HG03571 (cell line): ENCODE data around the gene RAB9A.
"Not testable (repeated sequence)": the region's sequence is repeated elsewhere in the genome, so short reads cannot be mapped to it uniquely, and the experiment has no call there.

Source experiments
- ATAC-seq: cut with Tn5 transposase; IDR thresholded peaks from one replicate; pipeline ENCODE4 v1.9.1; 2021; ENCODE audit not compliant: unreplicated experiment

RAB9A gene

DNA sequence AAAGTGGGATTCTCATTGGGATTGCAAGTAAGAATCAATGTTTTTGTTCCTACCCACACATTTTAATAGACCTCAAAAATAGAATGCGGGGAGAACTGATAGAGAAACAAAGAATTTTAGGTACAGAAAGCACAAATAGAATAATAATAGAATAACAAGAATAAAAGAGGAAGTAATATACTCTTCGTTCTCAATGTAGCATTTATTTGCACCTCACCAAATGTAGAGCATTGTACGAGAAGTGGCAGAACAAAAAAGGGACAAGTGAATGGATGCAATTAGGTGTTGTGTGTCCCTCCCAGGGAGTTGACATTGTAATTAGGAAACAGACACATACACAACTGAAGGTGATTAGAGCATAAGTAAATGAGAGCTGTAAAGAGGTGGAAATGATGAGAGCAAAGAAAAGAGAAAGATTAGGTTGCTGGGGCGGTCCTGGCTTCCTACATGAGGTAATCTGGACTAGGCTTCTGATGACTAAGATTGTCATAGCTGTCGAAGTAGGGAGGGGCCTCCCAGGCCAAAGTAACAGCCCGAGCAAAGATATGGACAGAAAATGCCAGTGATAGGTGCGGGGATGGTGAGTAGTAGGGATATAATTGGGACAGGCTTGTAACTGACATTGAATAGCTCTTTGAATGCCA is 10.4 kb downstream of the RAB9A start:
- no peak for ATAC-seq

DNA sequence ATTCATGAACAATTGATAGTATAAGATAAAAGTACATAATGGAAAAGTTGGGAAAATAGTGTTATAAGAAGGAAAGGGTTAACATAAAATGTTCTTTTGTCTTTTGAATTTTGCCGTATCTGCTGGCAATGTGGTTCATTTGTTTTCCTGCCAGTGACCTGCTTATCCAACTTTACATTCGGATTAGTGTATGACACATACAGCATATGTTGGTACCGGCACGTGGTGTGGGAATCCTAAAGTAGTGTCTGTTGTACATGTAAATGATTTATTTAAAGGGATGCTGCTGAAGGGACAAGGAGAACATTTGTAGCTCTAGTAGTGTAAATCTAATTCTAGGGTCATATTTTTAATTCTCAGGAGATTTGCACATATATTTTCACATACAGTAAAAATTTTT is 11.5 kb downstream of the RAB9A start:
- ATAC-seq, result no peak

- no peak for ATAC-seq
Measured at GRCh38 chrX:13702111-13702789, 13.3 kb downstream of the RAB9A start.

GRCh38 chrX:13703135-13703534 is 14.2 kb downstream of the RAB9A start:
- ATAC-seq, result no peak

GRCh38 chrX:13703589-13703988 is 14.7 kb downstream of the RAB9A start:
- ATAC-seq, result no peak

DNA sequence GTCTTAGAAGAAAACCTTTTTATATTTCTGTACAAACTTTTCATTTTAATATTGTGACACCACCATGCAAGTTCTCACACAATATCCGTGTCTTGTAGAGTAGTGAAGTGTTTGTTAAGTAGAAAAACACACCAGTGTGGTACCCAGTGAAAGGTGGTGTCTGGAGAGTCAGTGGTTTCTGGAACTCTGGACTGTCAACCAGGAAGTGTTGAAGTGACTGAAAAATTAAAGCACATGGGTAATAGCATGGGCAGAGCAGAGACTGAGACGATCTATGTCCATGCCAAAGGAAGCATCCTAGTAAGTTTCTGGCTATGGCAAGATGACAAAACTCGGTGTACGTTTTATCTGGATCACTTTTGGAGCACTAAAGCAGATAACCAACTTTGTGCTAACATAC is 22.2 kb downstream of the RAB9A start:
- ATAC-seq, result no peak

DNA sequence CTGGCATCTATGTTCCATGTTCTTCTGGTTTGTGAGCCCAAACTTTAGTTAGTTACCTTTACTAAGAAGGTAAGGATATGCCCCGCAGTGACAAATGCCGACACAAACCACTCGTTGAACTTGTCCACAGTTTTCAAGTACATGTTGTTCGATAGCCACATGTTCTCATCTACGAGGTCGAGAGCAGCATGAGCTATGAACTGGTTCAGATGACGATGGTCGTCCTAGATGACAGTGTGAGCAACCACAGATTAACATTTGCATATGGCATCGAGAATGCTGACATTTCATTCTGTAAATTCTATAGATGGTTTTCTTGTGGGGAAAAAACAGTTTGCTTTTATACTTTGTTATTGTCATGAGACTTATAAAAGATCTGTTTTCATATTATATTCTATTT is 27.5 kb downstream of the RAB9A start:
- ATAC-seq, result no peak

- ATAC-seq, result no peak
Measured at GRCh38 chrX:13716905-13717304, 28.0 kb downstream of the RAB9A start.

DNA sequence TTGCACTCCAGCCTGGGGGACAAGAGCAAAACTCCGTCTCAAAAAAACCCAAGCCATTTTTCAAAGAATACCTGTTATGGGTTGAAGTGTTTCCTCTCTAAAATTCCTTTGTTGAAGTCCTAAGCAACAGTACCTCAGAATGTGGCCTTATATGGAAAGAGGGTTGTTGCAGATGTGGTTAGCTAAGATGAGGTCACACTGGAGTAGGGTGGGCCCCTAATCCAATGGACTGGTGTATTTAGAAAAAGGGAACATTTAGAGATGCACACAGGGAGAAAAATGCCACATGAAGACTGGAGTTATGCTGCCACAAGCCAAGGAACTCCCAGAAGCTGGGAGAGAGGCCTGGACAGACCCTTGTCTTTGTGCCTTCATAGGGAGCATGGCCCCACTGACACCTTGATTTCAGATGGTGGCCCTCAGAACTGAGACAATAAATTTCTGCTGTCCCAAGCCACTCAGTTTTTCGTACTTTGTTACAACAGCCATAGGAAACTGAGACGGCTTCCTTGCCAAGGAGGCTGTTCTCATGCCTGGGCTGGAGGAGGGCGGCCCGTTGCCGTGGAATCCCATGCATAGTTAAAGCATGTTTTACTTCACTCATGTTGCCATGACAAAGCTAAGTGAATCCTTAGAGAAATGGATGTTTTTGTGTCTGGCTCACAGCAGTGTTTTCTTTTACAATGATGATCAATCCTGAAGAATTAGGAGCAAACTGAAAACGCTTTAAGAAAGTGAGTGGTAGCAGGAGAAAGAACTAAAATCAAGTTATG is 29.0 kb downstream of the RAB9A start:
- no peak for ATAC-seq

GRCh38 chrX:13719192-13719856 is 30.4 kb downstream of the RAB9A start:
- ATAC-seq, result no peak

GRCh38 chrX:13721371-13721770 is 32.4 kb downstream of the RAB9A start:
- ATAC-seq, result no peak

DNA sequence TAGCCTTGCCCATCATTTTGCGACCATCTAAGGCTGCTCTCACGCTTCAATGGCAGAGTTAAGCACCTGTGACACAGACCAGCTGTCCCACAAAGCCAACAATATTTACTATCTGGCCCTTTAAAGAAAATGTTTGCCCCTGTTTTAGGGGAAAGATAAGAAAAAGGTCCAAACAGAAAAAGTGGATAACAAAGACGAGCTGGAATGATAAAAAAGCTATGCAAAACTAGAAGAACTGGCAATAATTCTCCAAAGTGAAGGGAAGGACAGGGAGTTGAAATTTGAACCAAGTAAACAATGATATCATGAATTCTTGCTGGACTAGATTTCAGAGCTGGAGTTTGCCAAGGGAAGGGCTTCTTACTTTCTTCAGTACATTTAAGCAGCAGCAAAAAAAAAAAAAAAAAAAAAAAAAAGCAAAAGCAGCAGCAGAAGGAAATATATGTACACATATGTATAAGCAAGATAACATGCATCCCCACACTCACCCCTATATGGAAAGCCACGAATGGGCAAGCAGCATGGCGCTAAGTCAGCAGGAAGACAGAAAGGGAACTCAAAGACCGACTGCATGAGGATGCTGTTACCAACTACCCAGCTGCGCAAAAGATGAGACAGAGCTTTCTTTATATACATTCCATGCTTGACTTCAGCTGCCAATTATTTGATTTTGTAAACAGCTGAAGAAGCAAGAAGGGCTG is 33.0 kb downstream of the RAB9A start:
- ATAC-seq, result no peak

DNA sequence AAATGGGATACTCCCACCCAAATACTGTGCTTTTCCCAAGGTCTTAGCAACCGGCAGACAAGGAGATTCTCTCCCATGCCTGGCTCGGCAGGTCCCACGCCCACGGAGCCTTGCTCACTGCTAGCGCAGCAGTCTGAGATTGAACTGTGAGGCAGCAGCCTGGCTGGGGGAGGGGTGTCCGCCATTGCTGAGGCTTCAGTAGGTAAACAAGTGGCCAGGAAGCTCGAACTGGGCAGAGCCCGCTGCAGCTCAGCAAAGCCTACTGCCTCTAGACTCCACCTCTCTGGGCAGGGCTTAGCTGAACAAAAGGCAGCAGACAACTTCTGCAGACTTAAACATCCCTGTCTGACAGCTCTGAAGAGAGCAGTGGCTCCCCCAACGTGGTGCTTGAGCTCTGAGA is 36.0 kb downstream of the RAB9A start:
- not testable (repeated sequence) for ATAC-seq

GRCh38 chrX:13726583-13726982 is 37.7 kb downstream of the RAB9A start:
- ATAC-seq, result not testable (repeated sequence)

DNA sequence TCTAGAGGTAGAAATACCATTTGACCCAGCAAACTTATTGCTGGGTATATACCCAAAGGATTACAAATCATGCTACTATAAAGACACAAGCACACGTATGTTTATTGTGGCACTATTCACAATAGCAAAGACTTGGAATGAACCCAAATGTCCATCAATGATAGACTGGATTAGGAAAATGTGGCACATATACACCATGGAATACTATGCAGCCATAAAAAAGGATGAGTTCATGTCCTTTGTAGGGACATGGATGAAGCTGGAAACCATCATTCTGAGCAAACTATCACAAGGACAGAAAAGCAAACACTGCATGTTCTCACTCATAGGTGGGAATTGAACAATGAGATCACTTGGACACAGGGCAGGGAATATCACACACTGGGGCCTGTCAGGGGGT is 41.6 kb downstream of the RAB9A start:
- not testable (repeated sequence) for ATAC-seq

DNA sequence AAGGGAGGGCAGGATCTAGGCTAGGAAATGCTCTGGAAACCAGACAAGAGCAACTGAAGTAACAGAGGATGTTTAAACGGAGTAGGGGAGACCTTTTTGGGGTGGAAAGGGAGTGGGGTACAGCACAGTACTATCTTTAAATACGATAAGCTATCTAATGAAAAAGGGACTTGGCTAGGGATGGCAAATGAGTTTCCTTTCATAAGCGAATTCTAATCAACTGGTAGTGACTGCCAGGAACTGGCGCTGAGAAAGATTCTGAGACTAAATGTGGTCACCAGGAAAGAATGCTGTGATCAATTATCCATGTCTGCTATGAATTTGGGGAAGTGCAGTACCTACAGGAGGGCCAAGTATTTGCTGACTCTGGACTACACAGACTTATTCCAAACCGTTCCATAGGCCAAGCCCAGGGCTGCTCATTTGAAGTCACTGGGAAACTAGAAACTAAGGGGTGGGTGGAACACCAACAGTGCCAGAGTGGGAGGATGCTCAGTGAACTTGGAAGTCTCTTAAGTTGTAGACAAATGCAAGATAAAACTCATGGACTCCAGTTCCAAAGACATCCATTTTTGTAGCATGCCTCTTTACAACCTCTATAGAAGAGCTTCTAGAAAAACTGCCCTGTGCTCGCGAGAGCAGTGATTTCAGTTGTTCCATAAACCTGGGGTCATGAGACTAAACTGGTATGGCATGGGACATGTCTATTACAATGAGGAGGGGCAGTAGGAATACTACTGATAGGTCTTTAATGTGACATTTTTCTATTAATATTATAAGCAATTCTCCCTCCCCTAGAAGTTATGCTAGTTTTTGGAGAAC is 43.5 kb downstream of the RAB9A start:
- no peak for ATAC-seq

DNA sequence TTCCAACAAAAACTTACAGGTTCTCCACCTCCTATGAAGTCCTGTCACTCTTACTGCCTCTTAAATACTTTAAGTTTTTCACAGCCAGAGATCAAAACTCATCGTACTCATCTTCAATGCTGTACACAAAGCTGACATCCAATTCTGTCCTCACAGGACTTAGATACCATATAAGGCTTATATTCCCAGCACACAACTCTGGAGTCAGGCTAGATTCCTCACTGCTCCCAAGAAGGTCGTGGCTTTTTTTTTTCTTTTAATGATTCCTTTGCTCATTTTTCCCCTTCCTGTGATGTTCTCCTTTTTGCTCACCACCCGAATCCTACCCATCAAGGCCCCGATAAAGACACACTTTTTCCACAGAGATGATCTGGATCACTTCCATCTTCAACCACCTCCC is 44.6 kb downstream of the RAB9A start:
- ATAC-seq, result no peak

DNA sequence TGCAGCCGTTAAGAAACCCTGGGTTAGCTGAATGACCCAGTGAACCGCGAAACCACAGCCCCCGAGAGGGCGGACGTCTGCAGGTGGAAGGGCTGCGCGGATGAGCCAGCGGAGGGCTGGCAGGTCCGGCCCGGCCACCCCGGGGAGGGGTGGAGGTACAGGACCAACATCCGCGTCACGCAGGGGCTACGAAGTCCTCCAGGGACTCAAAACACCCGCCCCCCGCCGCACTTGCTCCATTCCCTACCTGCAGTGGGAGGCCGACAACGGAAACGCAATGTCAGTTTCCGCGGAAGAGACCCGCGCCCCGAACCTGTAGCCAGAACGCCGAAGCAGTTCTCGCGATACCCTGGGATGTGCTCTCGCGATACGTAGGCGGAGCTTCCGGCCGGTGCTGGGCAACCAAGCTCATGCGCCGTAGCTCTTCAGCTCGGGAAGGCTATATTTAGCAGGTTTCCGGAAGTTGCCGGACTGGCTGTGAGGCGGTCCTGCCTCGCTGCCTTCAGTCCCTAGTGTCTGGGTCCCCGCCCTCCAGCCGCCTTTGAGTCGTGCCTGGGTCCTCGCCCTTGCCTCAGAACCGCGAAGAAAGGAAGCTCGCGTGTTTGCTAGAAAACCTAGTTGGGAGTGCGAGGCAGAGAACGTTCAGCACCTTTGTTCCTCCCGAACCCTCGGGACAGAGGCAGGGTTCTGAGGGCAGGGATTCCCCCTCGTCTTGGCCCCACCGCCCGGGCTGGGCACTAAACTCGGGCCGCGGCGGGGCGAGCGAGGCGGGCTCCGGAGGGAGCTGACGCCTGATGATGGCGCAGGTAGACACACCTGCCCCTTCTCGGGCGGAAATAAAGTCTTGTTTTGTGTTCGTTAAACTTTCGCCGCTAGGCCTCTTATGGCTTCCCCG is 45.6 kb downstream of the RAB9A start, which contains the start of the genes OFD1 and TRAPPC2:
TSS of gene OFD1 (plus strand) at position 471 of the 895 bp plus-strand sequence. CDS start at position 795, 324 bp downstream.
TSS of gene TRAPPC2 (minus strand) at position 343 of the 895 bp plus-strand sequence. CDS start 14,657 bp downstream, outside the sequence.
- ATAC-seq, result peak; percentile 81

DNA sequence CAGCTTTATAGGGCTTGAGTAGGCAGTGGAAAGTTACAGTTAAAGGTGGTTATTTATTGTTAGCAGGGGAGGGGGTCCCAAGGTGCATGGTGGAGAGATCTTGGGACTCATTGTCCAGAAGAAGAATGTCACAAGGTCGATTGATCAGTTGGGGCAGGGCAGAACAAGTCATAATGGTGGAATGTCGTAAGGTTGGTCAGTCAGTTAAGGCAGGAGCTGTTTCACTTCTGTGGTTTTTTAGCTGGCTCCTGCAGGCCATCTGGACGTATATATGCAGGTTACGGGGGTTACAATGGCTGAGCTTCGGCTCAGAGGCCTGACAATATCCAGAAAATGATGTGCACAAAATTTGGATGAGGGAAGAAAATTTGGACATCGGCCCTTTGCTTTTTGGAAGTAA is 52.8 kb downstream of the RAB9A start:
- ATAC-seq, result no peak
